GM21825 (cell line): ENCODE results near the gene S100A8.
"Not testable (repeated sequence)": the region's sequence is repeated elsewhere in the genome, so short reads cannot be mapped to it uniquely, and the experiment has no call there.

Experiments used
- ATAC-seq: cut with Tn5 transposase; IDR thresholded peaks from one replicate; pipeline ENCODE4 v1.9.1; 2021; ENCODE audit warnings: mild to moderate bottlenecking, moderate library complexity; ENCODE audit not compliant: unreplicated experiment

The S100A8 gene

GRCh38 chr1:153348511-153349362 is 42.1 kb downstream of the S100A8 start, which contains the start of gene PGLYRP4:
PGLYRP4 (minus strand) TSS chr1:153348841; CDS start chr1:153347932, 909 bp downstream.
- ATAC-seq = no peak

- no peak for ATAC-seq
Measured at GRCh38 chr1:153347856-153348255, 43.0 kb downstream of the S100A8 start.

- ATAC-seq = not testable (repeated sequence)
Measured at GRCh38 chr1:153347049-153347448, 43.8 kb downstream of the S100A8 start.

- ATAC-seq = no peak
Measured at GRCh38 chr1:153346077-153346723, 44.7 kb downstream of the S100A8 start.

- no peak for ATAC-seq
Measured at GRCh38 chr1:153345187-153346076, 45.4 kb downstream of the S100A8 start.

GRCh38 chr1:153344718-153345025 is 46.2 kb downstream of the S100A8 start:
- no peak for ATAC-seq

GRCh38 chr1:153343811-153344717 is 46.8 kb downstream of the S100A8 start:
- no peak for ATAC-seq

- ATAC-seq = no peak
Measured at GRCh38 chr1:153343040-153343681, 47.7 kb downstream of the S100A8 start.

- ATAC-seq = no peak
Measured at GRCh38 chr1:153342178-153342577, 48.7 kb downstream of the S100A8 start.

GRCh38 chr1:153341431-153341934 is 49.4 kb downstream of the S100A8 start:
- no peak for ATAC-seq

GRCh38 chr1:153340356-153340755 is 50.5 kb downstream of the S100A8 start:
- no peak for ATAC-seq
